Psoas muscle (tissue), 8 donors: Measurements from ENCODE around the gene TMEM179B. TPM values are rescaled to one million over a fixed set of nuclear protein-coding genes. Genes with fewer than 3 reads are reported as not detected.
"Not testable (repeated sequence)": the region's sequence is repeated elsewhere in the genome, so short reads cannot be mapped to it uniquely, and the experiment has no call there.

ENCODE experiments used
- ATAC-seq, 4 donors: fragments of 200-7000 bp; cut with Tn5 transposase; one replicate each; pipeline ENCODE4 v1.9.1; 2020; ENCODE audit warnings: moderate library complexity in 3 of 4, mild to moderate bottlenecking in 2 of 4
- DNase-seq, 2 donors: peaks; one replicate each; pipeline ENCODE4 v3.0.0-alpha.2; 2020
- H3K27ac ChIP-seq: fragments of 200-600 bp; one replicate; pipeline ENCODE4 v1.8.0; 2022
- H3K27me3 ChIP-seq, 3 donors: fragments of 200-600 bp in 1 of 3; one replicate each; pipeline versions ENCODE4 v1.6.1 to v1.8.0; 2013 to 2022; ENCODE audit warnings: low read length in 2 of 3, mild to moderate bottlenecking in 2 of 3, moderate library complexity in 1 of 3; ENCODE audit not compliant: insufficient read depth in 3 of 3
- H3K36me3 ChIP-seq, 2 donors: fragments of 200-600 bp in 1 of 2; one replicate each; pipeline versions ENCODE4 v1.6.1 to v1.8.0; 2013 to 2022; ENCODE audit warnings: low read depth in 1 of 2, mild to moderate bottlenecking in 1 of 2, moderate library complexity in 1 of 2; ENCODE audit not compliant: insufficient read depth in 1 of 2
- H3K4me1 ChIP-seq: fragments of 200-600 bp; one replicate; pipeline ENCODE4 v1.8.0; 2022
- H3K4me3 ChIP-seq: fragments of 200-600 bp; one replicate; pipeline ENCODE4 v1.8.0; 2022; ENCODE audit warnings: mild to moderate bottlenecking
- H3K9me3 ChIP-seq: fragments of 200-600 bp; one replicate; pipeline ENCODE4 v1.8.0; 2022
- WGBS, 3 donors: extraction: QIAGEN DNeasy Blood & Tissue Kit; methylation state at CpG; one replicate each; pipeline versions ENCODE4 v1.1.6 to v1.1.7; 2013; 5-methylcytosine and 5-hydroxymethylcytosine counted together
- intact Hi-C, 2 donors: fragments of 100-400 bp; cut with DNase I; formaldehyde crosslinking; loops; one replicate each; pipeline versions ENCODE4 v1.11.0 to v1.14.2; 2022
- polyA plus RNA-seq, 3 donors: library from polyadenylated mRNA; stranded (reverse); fragments of 200-250 nt; gene quantifications; one replicate each; pipeline ENCODE4 v1.2.3, GENCODE V29; 2013
- total RNA-seq, 4 donors: library from RNA; stranded (reverse); fragmentation: NEBNext Ultra II Directional in 2 of 4; extraction: Animal tissue kit (Norgen Biotek cat#: 25700) in 2 of 4; gene quantifications; one replicate each; pipeline versions ENCODE4 v1.2.1 to v1.2.4, GENCODE V29; 2021 to 2023
- TF ChIP-seq, protein P1 (sequence below): fragments of 200-600 bp; IDR thresholded peaks from one replicate; pipeline ENCODE4 v1.8.0; 2022; ENCODE audit warnings: antibody characterized with exemption
- donor health status: healthy with polysubstance abuse.
- donor health status: DM: no; HTN: no; CAD: no; lungs with moderate emphysema.
- donor health status: Bipolar disorder and iron deficiency.
- donor health status: healthy.
- donor health status: DM: yes; HTN: yes; CAD: no.
- donor health status: DM: no; HTN: no; CAD: no.
- donor health status: DM: no; HTN: no; CAD: no.
- donor health status: DM: yes; HTN: yes; CAD: no.

Gene TMEM179B
- total and polyA plus RNA-seq, 7 donors: 12.2 to 42.0 (median 18.5) TPM

DNA sequence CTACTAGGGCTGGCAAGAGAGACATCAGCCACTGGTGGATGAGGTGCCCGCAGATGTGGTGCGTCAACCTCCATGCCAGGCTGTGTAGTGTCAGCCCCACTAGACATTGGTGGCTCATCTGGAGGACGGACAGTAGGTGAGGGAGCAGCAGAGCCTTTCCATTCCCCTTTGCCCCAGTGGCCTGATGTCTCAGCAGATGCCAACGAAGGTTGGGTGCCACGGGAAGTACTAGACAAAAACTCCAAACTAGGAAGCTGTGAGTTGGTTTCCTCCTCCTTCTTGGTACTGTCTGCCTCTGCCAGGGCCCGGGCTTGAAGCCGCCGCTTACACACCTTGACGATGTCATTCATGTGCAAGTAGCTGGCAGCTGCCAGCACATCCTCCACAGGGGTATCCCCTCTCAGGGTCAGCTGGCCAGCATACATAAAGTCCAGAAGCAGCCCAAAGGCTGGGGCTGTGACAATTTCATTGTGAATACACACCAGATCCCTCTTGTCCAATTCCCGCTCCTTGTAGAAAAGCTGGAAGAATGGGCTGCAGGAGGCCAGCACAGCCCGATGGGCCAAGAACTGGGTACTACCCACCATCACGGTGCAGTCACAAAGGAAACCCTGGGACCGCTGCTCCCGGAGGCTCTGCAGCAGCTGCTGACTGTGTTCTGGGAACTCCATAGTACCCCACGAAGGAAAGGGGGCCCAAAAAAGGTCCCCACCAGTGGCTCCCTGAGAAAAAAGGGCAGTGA is 34.0 kb upstream of the TMEM179B start:
- peaks cover 5 to 21% of the 10 kb centered on the region in 2 donors for H3K36me3 ChIP-seq
- TF ChIP-seq, protein P1, sequence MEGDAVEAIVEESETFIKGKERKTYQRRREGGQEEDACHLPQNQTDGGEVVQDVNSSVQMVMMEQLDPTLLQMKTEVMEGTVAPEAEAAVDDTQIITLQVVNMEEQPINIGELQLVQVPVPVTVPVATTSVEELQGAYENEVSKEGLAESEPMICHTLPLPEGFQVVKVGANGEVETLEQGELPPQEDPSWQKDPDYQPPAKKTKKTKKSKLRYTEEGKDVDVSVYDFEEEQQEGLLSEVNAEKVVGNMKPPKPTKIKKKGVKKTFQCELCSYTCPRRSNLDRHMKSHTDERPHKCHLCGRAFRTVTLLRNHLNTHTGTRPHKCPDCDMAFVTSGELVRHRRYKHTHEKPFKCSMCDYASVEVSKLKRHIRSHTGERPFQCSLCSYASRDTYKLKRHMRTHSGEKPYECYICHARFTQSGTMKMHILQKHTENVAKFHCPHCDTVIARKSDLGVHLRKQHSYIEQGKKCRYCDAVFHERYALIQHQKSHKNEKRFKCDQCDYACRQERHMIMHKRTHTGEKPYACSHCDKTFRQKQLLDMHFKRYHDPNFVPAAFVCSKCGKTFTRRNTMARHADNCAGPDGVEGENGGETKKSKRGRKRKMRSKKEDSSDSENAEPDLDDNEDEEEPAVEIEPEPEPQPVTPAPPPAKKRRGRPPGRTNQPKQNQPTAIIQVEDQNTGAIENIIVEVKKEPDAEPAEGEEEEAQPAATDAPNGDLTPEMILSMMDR: no peak
- intact Hi-C loops: no loop called here
- H3K27ac ChIP-seq: peak overlapping the region; percentile 92
- no peaks in the 10 kb centered on the region for H3K9me3 ChIP-seq
- 79 to 88% (median 82%) methylated on average over 15 of the region's 15 CpGs for WGBS, 3 donors
- peaks cover 12% of the 10 kb centered on the region for H3K4me1 ChIP-seq
- DNase-seq (no peak), ATAC-seq (peak in 2 of 4 donors; percentile 0 to 3)
- H3K4me3 ChIP-seq: peak overlapping the region; percentile 81
- no peaks in the 10 kb centered on the region for H3K27me3 ChIP-seq

DNA sequence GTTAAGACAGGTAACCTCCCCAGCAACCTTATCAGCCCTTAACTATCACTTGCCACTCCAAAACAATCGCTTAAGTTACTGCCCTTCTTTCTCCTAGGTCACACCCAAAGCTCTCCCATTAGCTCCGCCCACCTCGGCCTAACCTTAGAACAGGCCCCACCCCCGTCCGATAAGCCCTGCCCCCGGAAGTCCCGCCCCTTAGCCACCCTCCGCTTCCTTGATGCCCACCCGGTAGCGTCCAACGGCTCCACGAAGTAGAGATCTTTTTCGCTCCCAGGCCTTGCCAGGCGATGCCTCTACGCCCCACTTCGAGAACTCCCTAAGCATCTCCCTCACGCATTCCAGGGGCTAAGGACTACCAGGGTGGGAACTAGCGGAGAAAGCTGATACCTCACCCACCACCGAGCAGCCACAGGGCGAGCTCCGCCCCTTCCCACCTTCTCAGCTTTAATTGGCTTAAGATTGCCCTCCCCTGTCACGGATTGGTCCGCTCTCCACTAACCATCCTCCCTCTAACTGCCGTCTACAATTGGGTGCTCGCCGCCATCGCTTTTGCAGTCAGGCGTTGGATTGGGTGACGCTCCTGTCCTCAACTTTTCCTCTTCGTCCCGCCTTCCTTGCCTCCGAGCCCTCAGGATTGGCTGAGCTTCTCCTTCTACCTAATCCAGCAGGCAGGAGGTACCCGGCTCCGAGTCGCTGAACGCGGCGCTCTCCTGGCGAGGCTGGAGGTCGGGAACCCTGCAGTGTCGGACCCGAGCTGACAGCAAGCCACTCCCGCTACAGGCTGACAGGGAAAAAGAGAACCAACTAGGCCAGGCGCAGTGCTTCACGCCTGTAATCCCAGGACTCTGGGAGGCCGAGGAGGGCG is 33.2 kb upstream of the TMEM179B start, which contains the start of gene ZBTB3:
TSS of gene ZBTB3 (minus strand) at position 425 of the 868 bp plus-strand sequence. CDS start 496 bp downstream, outside the sequence.
- TF ChIP-seq, protein P1: no peak
- peak within 1 kb of the TSS; percentile 81 for H3K4me3 ChIP-seq
- 0 to 1% (median 0%) methylated on average over 46 to 47 of the region's 47 CpGs for WGBS, 3 donors
- ATAC-seq (peak; percentile 97 to 99 (median 98)), DNase-seq (peak; percentile 96 to 98)
- intact Hi-C loops: no loop called here
- peak within 1 kb of the TSS; percentile 92 for H3K27ac ChIP-seq
- peaks cover 12% of the 10 kb centered on the region for H3K4me1 ChIP-seq
- no peaks in the 10 kb centered on the region for H3K27me3 ChIP-seq
- peaks cover 5 to 18% of the 10 kb centered on the region in 2 donors for H3K36me3 ChIP-seq
- no peaks in the 10 kb centered on the region for H3K9me3 ChIP-seq

DNA sequence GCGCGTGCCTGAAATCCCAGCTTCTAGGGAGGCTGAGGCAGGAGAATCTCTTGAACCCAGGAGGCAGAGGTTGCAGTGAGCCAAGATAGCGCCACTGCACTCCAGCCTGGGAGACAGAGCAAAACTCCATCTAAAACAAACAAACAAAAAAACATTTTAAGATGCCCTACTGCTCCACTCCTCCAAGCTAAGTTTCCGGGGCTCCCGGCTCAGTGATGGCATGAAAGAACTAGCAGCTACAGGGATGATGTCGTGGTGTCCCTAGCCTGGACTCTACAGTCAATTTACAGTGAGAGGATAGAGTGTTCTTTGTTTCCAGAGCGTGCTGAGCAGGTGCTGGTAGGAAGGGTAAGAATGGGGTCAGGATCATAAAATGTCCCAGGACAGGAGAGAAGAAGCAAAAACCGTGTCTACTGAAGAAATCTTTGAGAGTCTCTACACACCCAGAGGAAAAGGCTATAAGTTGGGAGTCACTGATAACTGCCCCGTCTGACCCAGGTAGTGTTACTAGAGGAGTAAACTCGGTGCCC is 32.1 kb upstream of the TMEM179B start:
- Histone ChIP-seq H3K36me3 (peaks cover 3 to 17% of the 10 kb centered on the region in 2 donors), H3K27me3 (no peaks in the 10 kb centered on the region), H3K4me1 (peaks cover 12% of the 10 kb centered on the region), H3K4me3 (no peak overlapping the region), H3K27ac (no peak overlapping the region), H3K9me3 (no peaks in the 10 kb centered on the region)
- TF ChIP-seq, protein P1: no peak
- ATAC-seq: no peak
- 70 to 74% (median 73%) methylated on average over 10 of the region's 10 CpGs for WGBS, 3 donors
- intact Hi-C loops: no loop called here
- DNase-seq: no peak

DNA sequence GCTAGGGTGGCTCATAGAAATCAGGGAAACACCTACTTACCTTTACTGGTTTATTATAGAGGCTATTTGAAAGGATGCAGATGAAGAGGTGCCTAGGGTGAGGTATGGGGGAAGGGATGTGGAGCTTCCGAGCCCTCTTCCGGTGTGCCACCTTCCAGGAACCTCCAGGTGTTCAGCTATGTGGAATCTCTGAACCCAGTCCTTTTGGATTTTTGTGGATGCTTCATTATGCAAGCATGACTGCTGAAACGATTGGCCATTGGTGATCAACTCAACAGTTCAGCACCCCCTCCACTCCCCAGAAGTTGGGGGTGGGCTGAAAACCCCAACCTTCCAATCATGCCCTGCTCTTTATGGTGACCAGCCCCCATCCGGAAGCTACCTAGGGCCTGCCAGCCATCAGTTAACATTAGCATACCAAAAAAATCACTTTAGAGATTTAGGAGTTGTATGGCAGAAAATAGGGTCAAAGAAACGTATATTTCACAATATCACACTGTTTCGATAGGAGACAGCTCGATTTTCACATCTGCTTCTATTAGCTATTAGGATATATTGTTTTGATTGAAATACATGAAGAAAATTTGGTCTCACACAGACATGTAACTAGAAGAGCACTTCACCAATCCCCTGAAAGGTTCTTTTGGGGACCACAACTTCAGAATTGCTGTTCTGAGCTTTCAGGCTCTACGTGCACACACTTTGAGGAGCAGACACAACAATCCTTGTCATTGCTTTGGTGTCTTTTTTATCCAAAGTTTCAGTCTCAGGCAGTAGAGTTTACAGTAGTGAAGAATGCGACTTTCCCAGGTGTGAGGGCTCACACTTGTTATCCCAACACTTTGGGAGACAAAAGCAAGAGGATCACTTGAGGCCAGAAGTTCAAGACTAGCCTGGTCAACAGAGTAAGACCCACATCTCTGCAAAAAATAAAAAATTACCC is 29.1 kb upstream of the TMEM179B start:
- DNase-seq (no peak), ATAC-seq (no peak)
- Histone ChIP-seq H3K9me3 (no peaks in the 10 kb centered on the region), H3K27ac (no peak overlapping the region), H3K27me3 (no peaks in the 10 kb centered on the region), H3K4me3 (no peak overlapping the region), H3K4me1 (peaks cover 16% of the 10 kb centered on the region), H3K36me3 (peaks cover 0 to 6% of the 10 kb centered on the region in 2 donors)
- 52 to 55% (median 53%) methylated on average over 9 of the region's 9 CpGs for WGBS, 3 donors
- TF ChIP-seq, protein P1: no peak
- intact Hi-C loops: no loop called here

DNA sequence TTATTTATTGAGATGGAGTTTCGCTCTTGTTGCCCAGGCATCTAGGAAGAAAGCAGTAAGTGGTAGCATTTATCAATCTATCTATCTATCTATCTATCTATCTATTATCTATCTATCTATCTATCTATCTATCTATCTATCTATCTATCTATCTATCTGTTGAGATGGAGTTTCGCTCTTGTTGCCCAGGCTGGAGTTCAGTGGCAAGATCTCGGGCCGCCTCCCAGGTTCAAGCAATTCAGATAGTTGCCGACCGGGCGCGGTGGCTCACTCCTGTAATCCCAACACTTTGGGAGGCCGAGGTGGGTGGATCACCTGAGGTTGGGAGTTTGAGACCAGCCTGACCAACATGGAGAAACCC is 26.4 kb upstream of the TMEM179B start:
- not testable (repeated sequence) for H3K27me3 ChIP-seq, H3K9me3 ChIP-seq, DNase-seq
- H3K27ac ChIP-seq: peak overlapping the region; percentile 87
- WGBS, 3 donors: 32 to 40% (median 36%) methylated on average over 9 of the region's 9 CpGs
- peak in 1 of 4 donors; percentile 9 for ATAC-seq
- H3K36me3 ChIP-seq: peaks cover 4 to 30% of the 10 kb centered on the region in 2 donors
- H3K4me3 ChIP-seq: peak overlapping the region; percentile 96
- H3K4me1 ChIP-seq: peaks cover 11% of the 10 kb centered on the region
- intact Hi-C loops: loop anchor here in 1 of 2 donors (5.0 kb wide), 1 partner anchor 34 kb away; the partner anchor contains the start of genes HNRNPUL2 and TTC9C
